Measurements from ENCODE around the gene GPATCH3. TPM values are rescaled to one million over a fixed set of nuclear protein-coding genes. Genes with fewer than 3 reads are reported as not detected.

Gene GPATCH3
- total RNA-seq, 1 donor from 2014 or later: 12.1 TPM

DNA sequence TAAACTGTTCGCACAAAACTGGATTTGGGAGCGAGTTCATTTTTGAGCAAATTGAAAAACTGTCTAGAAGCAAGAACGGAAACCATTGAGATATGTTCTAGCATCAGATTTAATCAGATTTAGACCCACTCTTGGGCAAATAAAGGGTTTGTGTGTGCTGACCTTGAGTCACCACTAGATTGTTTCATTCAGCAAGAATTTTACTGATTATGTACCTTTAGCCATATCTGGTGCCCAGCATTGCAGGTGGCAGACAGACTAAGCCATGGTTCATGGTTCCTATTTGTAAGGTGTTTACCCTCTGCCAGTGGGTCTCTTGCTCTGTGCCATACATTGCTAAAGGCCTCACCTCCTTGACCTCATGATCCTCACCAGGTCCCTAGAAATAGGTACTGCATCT is 22.6 kb upstream of the GPATCH3 start:
- H3K27ac Mint-ChIP-seq: peak overlapping the region; percentile 99
- peaks cover 32% of the 10 kb centered on the region for H3K4me1 Mint-ChIP-seq
- peaks cover 37% of the 10 kb centered on the region for H3K36me3 Mint-ChIP-seq (ENCODE audit: low read depth)
- DNase-seq: no peak
- intact Hi-C loops (cut with micrococcal nuclease): no loop called here
- no peaks in the 10 kb centered on the region for H3K9me3 Mint-ChIP-seq
- peak overlapping the region; percentile 99 for H3K4me3 Mint-ChIP-seq
- no peaks in the 10 kb centered on the region for H3K27me3 Mint-ChIP-seq

DNA sequence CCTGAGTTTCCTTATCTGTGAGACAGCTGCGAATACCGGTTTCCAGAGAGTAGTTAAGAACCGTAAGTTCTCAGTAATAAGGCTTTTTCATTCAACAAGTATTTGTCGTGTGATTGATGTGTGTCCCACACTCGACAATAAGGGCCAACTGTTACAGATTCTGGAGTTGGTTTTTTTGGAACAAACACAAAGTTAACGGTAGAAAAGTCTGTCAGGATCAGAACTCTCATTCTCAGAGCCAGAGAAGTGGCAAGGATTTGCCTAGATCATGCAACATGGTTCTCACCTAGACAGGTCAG is 22.1 kb upstream of the GPATCH3 start:
- Mint-ChIP-seq H3K4me1 (peaks cover 32% of the 10 kb centered on the region), H3K36me3 (ENCODE audit: low read depth) (peaks cover 34% of the 10 kb centered on the region), H3K27me3 (no peaks in the 10 kb centered on the region), H3K27ac (peak overlapping the region; percentile 99), H3K4me3 (peak overlapping the region; percentile 99), H3K9me3 (no peaks in the 10 kb centered on the region)
- intact Hi-C loops (cut with micrococcal nuclease): no loop called here
- DNase-seq: no peak

DNA sequence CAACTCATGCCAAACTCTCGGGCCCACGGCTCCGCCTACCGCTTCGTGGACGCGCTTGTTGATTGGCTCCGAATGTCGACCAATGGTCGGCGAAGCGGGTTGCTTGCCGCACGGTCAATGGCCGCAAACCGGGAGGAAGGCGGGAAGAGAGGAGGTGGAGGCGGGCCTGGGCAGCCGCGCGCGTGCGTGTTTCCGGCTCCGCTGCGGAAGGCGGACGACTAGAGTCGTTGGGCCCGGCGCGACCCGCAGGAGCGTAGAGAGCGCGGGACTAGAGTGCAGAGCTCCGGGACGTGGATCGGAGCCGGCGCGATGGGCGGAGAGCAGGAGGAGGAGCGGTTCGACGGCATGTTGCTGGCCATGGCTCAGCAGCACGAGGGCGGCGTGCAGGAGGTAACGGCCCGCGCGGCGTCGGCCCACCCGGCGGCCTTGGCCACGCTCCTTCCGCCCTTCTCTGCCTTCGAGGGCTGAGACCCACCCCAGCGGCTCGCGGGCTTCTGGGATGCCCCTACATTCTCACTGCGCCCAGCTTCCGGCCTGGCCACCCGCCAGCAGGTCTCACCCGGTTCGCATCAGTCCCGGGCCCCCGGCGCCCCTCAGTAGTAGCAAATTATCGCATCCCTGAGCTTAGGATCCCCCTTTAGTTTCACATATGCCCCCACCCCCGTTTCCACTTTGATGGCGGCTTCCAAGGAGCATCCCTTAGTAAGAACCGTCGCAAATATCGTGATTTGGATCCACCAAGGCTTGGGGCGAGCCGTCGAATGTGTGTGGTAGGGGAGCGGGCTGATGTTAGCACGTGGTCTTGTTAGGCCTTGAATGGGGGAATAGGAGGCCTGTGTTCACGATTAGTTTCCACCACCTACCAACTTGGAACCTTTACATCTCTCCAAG is 21.5 kb upstream of the GPATCH3 start, which contains the start of gene NUDC:
NUDC (plus strand) TSS at position 204 of the 891 bp plus-strand sequence; CDS start at position 310, 106 bp downstream.
- peak; percentile 99 for DNase-seq
- Mint-ChIP-seq H3K27me3 (no peaks in the 10 kb centered on the region), H3K36me3 (ENCODE audit: low read depth) (peaks cover 30% of the 10 kb centered on the region), H3K27ac (peak within 1 kb of the TSS; percentile 99), H3K4me1 (peaks cover 29% of the 10 kb centered on the region), H3K4me3 (peak within 1 kb of the TSS; percentile 99), H3K9me3 (no peaks in the 10 kb centered on the region)
- intact Hi-C loops (cut with micrococcal nuclease): loop anchor here (1.0 to 2.0 kb wide), 4 partner anchors 21 to 489 kb away; partner anchors contain the start of genes DHDDS, GPATCH3 and GPN2

DNA sequence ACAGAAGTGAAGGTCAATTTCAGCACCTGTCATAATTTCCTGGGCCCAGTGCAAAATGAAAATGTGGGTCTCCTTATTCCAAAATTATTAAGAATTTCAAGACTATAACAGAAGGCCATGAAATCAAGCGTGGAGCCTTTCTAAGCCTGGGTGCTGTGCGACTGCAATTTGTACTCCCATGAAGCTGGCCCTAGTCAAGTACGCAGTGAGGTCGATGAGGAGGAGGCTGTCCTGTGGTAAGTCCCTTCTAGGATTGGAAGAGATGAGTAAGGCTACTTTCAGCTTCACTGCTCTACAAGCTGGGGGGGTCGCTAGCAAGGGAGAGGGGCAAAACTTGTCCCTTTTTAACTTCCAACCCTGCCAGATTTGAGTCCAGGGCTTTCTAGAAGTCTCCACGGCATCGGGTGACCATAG is 20.9 kb upstream of the GPATCH3 start:
- H3K27me3 Mint-ChIP-seq: no peaks in the 10 kb centered on the region
- H3K4me3 Mint-ChIP-seq: peak overlapping the region; percentile 99
- peaks cover 28% of the 10 kb centered on the region for H3K4me1 Mint-ChIP-seq
- DNase-seq: no peak
- peaks cover 25% of the 10 kb centered on the region for H3K36me3 Mint-ChIP-seq (ENCODE audit: low read depth)
- H3K27ac Mint-ChIP-seq: peak overlapping the region; percentile 99
- intact Hi-C loops (cut with micrococcal nuclease): loop anchor here (1.0 to 2.0 kb wide), 4 partner anchors 20 to 489 kb away; partner anchors contain the start of genes DHDDS, GPATCH3 and GPN2
- H3K9me3 Mint-ChIP-seq: no peaks in the 10 kb centered on the region

DNA sequence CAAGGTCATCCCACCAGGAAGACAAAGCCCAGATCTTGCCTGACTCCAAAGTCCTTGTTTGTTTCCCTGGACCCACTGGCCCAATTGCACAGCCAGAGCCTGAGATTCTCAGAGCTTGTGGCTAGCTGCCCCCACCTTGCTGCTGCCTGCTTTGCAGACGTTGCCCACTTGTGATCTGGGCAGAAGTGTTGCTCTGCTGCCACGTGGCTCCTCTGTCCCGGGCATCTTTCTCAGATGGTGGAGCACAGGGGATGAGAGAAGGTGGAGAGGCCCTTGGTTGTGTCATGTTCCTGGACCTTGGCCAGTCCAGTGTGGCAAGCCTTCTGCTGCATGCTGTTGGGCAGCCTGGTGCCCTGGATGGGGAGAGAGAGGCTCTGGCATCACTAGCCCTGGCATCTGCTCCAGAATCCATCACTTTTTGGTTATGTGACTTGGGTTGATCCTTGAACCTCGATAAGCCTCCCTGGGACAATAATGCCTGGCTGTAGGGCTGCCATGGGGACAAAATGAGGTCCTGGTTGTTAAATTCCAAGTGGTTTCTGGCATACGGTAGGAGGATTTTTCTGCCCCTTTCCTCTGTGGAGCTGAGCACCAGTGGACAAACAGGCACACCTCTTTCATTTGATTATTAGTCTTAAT is 15.1 kb upstream of the GPATCH3 start:
- Mint-ChIP-seq H3K36me3 (ENCODE audit: low read depth) (no peaks in the 10 kb centered on the region), H3K4me3 (no peak overlapping the region), H3K4me1 (peaks cover 1% of the 10 kb centered on the region), H3K27ac (no peak overlapping the region), H3K27me3 (peaks cover 1% of the 10 kb centered on the region), H3K9me3 (no peaks in the 10 kb centered on the region)
- intact Hi-C loops (cut with micrococcal nuclease): no loop called here
- no peak for DNase-seq

DNA sequence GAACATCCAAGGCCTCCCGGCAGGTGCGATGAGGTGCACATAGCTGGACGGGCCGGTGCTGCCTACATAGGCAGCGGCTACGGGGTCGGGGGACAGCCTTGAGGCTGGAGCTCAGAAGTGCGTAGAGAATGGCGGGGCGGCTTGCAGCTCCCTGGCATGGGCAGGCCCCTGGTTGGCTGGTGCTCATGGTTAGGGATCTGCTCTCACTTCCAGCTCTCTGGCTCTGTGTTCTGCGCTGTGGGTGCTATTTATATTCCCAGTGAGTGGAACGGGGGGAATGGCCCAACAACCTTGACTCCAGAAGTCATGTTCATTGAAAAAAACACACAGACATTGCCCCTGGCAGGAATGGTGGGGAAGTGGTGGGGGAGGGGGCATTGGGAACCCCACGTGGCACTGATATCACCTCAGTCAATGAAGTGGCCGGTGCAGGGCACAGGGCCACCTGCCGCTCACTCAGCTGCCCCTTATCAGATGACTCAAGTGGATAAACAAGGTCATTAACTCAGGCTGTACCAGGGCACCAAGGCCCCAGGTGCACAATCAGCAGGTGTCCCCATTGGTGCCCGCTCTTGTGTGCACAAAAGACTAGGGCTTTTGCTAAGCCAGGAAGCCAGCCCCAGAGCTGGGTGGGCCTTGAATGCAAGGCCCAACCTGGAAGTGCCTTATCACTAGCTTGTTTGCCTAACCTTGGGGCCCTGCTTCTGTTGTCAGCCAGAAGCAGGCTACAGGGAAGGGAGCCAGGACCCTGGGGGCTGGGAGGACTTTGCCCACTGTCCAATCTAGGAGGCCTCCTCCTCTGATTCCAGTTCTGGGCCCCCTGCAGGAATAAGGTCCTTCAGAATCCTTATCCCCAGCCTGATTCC is 13.7 kb upstream of the GPATCH3 start, which contains the start of gene NR0B2:
NR0B2 (minus strand) TSS at position 222 of the 866 bp plus-strand sequence; CDS start at position 187, 35 bp downstream.
- Mint-ChIP-seq H3K36me3 (ENCODE audit: low read depth) (no peaks in the 10 kb centered on the region), H3K4me1 (no peaks in the 10 kb centered on the region), H3K27me3 (peaks cover 1% of the 10 kb centered on the region), H3K9me3 (no peaks in the 10 kb centered on the region), H3K27ac (no peak within 1 kb of the TSS), H3K4me3 (no peak within 1 kb of the TSS)
- DNase-seq: no peak
- intact Hi-C loops (cut with micrococcal nuclease): no loop called here

DNA sequence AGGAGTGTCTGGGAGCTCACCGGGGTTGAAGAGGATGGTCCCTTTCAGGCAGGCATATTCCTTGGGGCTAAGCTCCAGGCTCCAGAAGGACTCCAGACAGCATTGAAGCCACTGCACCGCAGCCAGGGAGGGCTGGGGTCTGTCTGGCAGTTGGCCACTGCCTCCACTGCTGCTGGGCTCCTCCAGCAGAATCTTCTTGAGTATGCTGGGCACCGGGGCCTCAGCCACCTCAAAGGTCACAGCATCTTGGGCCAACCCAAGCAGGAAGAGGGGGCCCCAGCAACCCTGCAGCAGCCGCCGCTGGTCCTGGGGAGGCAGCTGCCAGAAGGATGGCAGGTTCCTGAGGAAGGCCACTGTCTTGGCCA is 13.1 kb upstream of the GPATCH3 start:
- DNase-seq: no peak
- intact Hi-C loops (cut with micrococcal nuclease): no loop called here
- Mint-ChIP-seq H3K4me3 (no peak overlapping the region), H3K9me3 (no peaks in the 10 kb centered on the region), H3K27me3 (peaks cover 1% of the 10 kb centered on the region), H3K27ac (no peak overlapping the region), H3K36me3 (ENCODE audit: low read depth) (no peaks in the 10 kb centered on the region), H3K4me1 (no peaks in the 10 kb centered on the region)

DNA sequence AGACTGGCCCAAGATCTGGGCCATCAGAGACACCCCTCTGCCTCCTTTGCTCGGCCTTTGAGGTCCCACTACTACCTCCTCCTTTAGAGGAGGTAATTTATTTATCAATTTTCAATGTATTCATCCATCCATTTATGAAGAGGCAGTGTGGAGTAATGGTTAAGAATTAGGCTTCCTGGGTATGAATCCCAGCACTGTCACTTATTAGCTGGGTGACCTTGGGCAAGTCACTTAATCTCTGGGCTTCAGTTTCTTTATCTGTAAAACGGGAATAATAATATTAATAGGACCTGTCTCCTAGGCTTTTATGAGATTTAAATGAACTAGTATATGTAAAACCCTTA is 11.9 kb upstream of the GPATCH3 start:
- Mint-ChIP-seq H3K36me3 (ENCODE audit: low read depth) (no peaks in the 10 kb centered on the region), H3K9me3 (no peaks in the 10 kb centered on the region), H3K27ac (no peak overlapping the region), H3K27me3 (peaks cover 4% of the 10 kb centered on the region), H3K4me3 (no peak overlapping the region), H3K4me1 (no peaks in the 10 kb centered on the region)
- intact Hi-C loops (cut with micrococcal nuclease): no loop called here
- no peak for DNase-seq

DNA sequence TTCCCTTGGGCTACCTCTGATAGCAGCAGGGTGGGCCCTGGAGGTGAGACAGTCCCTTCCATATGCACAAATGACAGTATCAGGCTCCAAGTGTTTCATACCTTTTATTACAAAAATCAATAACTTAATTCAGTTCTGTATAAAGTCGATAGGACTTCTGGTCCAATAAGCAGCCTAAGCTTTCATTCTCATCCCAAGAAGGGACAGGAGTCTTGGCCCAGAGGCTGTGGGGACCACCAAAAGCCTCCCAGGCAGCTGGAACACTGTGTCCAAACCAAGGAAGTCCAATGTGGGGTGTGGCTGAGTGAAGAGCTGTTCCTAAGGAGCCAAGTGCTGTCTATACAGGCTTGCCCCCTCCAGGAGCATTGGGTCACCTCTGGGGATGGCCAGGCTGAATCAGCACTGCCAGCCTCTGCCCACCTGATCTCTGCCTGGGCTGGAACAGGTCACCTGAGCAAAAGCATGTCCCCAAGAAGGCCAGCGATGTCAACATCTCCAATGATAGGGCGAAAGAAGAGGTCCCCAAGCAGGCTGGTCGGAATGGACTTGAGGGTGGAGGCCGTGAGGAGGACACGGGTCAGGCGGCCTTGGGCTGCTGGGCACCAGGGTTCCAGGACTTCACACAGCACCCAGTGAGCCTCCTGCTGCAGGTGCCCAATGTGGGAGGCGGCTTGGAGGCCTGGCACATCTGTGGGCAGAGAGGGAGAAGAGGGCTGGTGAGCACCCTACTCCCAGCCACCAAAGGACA is 11.3 kb upstream of the GPATCH3 start:
- H3K27ac Mint-ChIP-seq: no peak overlapping the region
- H3K27me3 Mint-ChIP-seq: peaks cover 4% of the 10 kb centered on the region
- H3K36me3 Mint-ChIP-seq (ENCODE audit: low read depth): no peaks in the 10 kb centered on the region
- no peak overlapping the region for H3K4me3 Mint-ChIP-seq
- no peaks in the 10 kb centered on the region for H3K9me3 Mint-ChIP-seq
- no peak for DNase-seq
- no peaks in the 10 kb centered on the region for H3K4me1 Mint-ChIP-seq
- intact Hi-C loops (cut with micrococcal nuclease): no loop called here

DNA sequence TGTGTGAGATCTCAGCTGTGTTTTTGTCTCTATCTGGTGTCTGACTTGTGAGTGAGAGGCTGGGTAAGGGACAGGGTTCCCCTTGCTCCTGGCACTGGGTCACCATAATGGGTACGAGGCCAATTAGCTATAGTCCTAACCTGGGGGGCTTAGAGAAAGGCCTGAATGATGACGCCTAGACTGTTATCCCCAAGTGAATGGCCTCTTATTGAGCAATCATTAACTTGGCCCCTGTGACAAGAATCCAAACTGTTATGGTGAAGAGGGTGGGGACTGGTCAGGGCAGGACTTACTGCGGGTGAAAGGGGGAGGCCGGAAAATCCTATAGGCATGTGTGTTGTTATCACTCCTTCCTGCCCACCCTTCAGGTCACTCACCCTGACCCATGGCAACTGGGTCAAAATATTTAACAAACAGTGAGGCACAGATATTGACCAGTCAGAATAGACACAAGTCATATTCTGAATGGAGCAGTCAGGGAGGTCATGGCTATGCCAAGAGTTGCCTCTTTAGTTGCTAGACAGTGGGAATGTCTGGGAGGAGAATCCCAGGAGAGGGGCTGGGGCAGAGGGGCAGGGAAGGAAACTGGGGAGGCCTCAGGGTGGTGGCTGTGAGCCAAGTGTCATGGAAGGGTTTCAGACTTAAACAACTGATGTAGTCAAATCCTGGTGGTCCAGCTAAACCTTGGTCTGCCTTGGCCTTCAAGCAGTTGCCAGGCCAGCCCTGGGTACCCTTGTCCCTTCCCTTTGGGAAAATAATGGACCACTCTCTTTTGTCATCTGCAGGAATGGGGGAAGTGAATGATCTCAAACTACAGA is 10.3 kb upstream of the GPATCH3 start:
- Mint-ChIP-seq H3K36me3 (ENCODE audit: low read depth) (no peaks in the 10 kb centered on the region), H3K4me1 (no peaks in the 10 kb centered on the region), H3K4me3 (no peak overlapping the region), H3K9me3 (no peaks in the 10 kb centered on the region), H3K27me3 (peaks cover 3% of the 10 kb centered on the region), H3K27ac (no peak overlapping the region)
- intact Hi-C loops (cut with micrococcal nuclease): no loop called here
- DNase-seq: no peak

DNA sequence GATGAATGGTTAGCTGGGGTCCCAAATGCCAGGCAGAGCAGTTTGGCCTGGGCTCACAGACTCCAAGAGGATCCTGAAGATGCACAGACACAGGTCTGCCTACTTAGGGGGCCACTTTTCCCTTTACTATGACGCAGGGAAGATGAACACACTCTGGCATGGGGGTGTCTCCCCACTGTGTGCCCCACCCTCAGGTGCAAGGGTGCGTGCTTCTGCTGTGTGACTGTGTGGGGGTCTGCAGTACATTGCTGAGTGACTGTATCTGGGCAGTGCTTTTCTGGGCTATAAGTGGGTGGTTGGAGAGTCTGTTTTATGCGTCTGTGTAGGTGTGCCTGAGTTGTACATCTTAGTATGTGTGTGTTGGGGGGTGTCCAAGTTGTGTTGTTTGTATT is 9.7 kb upstream of the GPATCH3 start:
- intact Hi-C loops (cut with micrococcal nuclease): no loop called here
- Mint-ChIP-seq H3K36me3 (ENCODE audit: low read depth) (no peaks in the 10 kb centered on the region), H3K27ac (no peak overlapping the region), H3K4me3 (no peak overlapping the region), H3K4me1 (no peaks in the 10 kb centered on the region), H3K9me3 (no peaks in the 10 kb centered on the region), H3K27me3 (peaks cover 3% of the 10 kb centered on the region)
- no peak for DNase-seq

DNA sequence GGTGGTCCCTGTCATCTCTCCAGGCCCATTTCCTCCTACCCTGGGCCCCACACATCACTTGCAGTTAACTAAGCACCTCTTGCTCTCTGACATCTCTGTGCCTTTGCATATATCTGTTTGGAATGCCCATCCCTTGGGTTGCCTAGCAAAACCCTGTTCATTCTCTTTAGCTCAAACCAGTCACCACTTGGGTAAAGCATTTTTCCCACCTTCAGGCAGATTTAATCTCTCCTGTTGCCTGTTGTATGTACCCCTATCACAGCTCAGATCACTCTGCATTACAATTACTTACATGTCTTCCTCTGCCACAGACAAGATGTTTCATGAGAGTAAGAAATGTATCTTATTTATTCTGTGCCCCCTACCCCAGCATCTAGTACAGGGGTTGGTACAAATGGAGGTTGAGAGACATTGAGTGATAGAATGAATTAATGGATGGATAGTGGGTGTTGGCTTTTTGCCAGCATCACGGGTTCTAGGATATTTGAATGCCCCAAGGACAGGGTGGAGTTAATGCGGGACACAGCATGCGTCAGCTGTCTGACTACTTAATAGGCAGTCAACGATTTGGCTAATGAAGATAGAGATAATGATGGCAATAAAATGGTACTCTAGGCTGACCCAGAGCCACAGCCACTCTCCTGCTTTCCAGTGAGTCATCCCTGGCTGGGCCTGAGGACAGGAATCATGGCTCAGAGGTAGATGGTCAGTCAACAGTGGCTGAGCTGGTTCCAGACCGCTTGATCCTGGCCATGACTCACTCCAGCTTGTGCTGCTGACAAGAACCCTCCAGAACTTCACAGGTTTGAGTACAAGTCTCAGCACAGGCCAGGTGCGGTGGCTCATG is 7.0 kb upstream of the GPATCH3 start:
- H3K36me3 Mint-ChIP-seq (ENCODE audit: low read depth): no peaks in the 10 kb centered on the region
- no peak for DNase-seq
- peaks cover 3% of the 10 kb centered on the region for H3K27me3 Mint-ChIP-seq
- H3K27ac Mint-ChIP-seq: no peak overlapping the region
- H3K4me3 Mint-ChIP-seq: no peak overlapping the region
- no peaks in the 10 kb centered on the region for H3K9me3 Mint-ChIP-seq
- intact Hi-C loops (cut with micrococcal nuclease): no loop called here
- H3K4me1 Mint-ChIP-seq: no peaks in the 10 kb centered on the region

Measured in activated CD4-positive, alpha-beta T cell treated with anti-CD3 and anti-CD28 coated beads, Interleukin-2, amount 10 ng/mL, durations not matched to agents 24 days and 14 days (primary cell).